GM10266 (cell line): ENCODE data around the gene C16orf74.

Experiments used
- DNase-seq: peaks from one replicate; pipeline ENCODE4 v3.0.0; 2012; ENCODE audit errors: extremely low spot score
- TF ChIP-seq, protein P1 (sequence below): IDR thresholded peaks from 2 replicates; pipeline ENCODE4 v1.5.1; 2012; ENCODE audit warnings: mild to moderate bottlenecking, low read depth; ENCODE audit not compliant: control insufficient read depth, insufficient read depth; ENCODE audit errors: missing control alignments

Gene C16orf74

DNA sequence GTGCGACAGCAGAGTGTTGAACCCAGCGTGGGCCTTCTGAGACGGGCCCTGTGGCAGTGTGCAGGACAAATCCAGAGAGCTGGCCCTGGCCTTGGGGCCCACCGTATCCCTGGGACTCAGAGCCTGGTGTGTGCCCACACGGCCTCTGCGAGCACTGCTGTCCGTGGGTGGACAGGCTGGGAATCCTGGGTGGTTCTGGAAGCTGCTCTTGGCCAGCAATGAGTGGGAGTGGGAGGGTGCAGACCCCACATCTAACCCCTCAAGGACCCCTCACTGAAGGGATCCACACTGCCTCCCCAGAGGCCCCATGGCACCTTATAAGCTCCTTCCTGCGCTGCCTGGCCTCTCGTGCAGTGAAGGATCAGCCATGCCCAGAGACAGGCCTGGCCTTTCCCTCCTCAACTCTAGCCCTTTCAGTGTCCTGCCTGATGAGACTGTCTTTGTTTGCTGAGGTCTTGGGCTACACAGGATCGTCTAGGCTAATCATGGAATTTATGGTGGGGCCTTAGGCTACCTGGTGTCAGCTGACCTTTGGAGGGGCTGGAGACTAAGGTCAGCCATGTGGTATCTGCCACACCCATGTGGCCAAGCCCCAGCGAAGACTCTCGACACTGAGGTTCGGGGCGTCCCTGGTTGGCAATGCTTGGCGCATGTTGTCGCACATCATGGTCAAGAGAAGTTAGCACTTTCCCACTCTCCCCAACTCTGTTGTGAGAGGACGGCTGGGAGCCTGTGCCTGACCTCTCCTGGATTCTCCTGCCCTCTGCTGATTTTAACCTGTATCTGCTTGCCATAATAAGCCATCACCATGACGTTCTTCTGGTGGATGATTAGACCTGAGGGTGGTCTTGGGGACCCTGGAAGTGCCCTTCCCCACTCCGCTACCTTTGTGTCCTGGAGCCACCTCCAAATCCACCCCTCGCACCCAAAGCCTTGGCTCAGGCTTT, 45.7 kb downstream of the C16orf74 start:
- DNase-seq, result no peak
- TF ChIP-seq, protein P1, sequence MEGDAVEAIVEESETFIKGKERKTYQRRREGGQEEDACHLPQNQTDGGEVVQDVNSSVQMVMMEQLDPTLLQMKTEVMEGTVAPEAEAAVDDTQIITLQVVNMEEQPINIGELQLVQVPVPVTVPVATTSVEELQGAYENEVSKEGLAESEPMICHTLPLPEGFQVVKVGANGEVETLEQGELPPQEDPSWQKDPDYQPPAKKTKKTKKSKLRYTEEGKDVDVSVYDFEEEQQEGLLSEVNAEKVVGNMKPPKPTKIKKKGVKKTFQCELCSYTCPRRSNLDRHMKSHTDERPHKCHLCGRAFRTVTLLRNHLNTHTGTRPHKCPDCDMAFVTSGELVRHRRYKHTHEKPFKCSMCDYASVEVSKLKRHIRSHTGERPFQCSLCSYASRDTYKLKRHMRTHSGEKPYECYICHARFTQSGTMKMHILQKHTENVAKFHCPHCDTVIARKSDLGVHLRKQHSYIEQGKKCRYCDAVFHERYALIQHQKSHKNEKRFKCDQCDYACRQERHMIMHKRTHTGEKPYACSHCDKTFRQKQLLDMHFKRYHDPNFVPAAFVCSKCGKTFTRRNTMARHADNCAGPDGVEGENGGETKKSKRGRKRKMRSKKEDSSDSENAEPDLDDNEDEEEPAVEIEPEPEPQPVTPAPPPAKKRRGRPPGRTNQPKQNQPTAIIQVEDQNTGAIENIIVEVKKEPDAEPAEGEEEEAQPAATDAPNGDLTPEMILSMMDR, result no peak

GRCh38 chr16:85704011-85704410, 46.9 kb downstream of the C16orf74 start:
- DNase-seq, result no peak
- TF ChIP-seq, protein P1, result no peak

DNA sequence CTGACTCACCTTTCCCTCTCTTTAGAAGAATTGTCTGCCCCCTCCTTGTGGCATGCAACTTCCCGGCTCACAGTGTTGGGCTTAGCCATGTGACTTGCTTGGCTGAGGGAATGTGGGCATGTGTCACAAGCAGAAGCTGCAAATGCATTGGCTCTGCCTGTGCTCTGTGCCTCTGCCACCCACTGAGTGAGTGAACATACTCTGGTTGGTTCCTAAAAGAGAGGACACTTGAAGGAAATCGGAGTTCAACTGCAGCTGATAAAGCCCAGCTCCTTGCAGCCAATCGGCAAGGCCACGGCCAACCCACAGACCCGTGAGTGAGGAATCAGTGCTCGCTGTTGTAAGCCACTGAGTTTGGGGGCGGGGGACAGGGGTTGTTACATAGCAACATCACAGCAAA, 51.3 kb downstream of the C16orf74 start:
- DNase-seq, result no peak
- TF ChIP-seq, protein P1, result no peak

DNA sequence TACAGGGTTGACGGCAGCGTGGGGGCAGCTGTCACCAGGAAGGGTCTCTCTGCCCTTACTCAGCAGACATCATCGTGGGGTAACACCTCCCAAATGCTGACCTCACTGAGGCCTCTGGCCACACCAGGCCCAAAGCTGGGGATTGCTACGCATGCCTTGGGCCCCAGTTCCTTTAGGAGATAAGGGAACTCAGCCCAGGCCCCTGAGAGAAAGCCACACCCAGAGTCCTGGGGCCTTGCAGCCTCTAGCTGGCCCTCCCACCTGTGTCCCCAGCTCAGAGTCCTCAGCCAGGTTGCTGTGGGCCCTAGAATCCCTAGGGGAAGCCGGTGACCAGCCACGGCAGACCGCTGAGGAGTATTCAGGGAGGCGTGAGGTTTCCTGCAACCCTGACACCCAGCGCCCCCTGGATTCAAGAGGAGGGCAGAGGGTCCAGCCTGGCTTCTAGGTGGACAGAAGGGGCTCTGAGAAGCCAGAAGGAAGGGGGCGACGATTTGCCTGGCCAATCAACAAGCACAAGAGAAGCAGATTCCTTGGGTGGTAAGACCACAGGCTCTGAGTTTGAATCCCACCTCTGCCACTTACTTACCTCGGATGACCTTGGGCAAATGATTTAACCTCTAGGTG, 51.8 kb downstream of the C16orf74 start:
- TF ChIP-seq, protein P1, result no peak
- DNase-seq, result no peak

GRCh38 chr16:85698459-85698891, 52.4 kb downstream of the C16orf74 start:
- no peak for DNase-seq
- TF ChIP-seq, protein P1, result no peak

GRCh38 chr16:85697431-85697830, 53.5 kb downstream of the C16orf74 start:
- no peak for DNase-seq
- TF ChIP-seq, protein P1, result no peak

- no peak for DNase-seq
- TF ChIP-seq, protein P1, result no peak
Observed at GRCh38 chr16:85696781-85697180, 54.1 kb downstream of the C16orf74 start.
